ENCODE results near the gene PAIP2. TPM values are rescaled to one million over a fixed set of nuclear protein-coding genes. Genes with fewer than 3 reads are reported as not detected.
"Not testable (repeated sequence)": the region's sequence is repeated elsewhere in the genome, so short reads cannot be mapped to it uniquely, and the experiment has no call there.

Gene PAIP2
- total RNA-seq, 2 experiments from 2014 or later: 104 to 110 TPM

DNA sequence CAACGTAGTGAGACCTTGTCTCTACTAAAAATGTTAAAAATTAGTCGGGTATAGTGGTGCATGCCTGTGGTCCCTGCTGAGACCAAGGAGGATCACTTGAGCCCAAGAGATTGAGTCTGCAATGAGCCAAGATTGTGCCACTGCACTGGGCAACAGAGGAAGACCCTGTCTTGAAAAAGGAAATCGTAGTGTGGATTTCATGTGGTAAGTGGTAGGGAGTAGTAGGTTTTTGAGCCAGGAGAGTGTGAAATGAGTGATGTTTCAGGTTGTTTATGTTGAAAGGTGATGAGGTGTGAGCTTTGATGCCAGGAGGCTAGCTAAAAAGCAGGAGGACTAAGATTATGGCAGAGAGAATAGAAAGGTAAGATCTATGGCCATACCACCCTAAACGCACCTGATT is 42.2 kb upstream of the PAIP2 start:
- ChIA-PET CTCF (interaction anchor here (0.6 to 1.3 kb wide), 3 partner anchors 42 to 757 kb away, joined by 3 to 4 read pairs (median 3); partner anchors contain the start of genes ETF1 and PAIP2), POLR2A (interaction anchor here (1.2 to 2.1 kb wide), 2 partner anchors 11 to 23 kb away, joined by 6 read pairs; no protein-coding TSS in a partner anchor)
- H3K36me3 Mint-ChIP-seq: peaks cover 29% of the 10 kb centered on the region
- DNase-seq: no peak
- intact Hi-C loops (cut with micrococcal nuclease): no loop called here
- no peaks in the 10 kb centered on the region for H3K27me3 Mint-ChIP-seq
- peaks cover 85% of the 10 kb centered on the region for H3K4me1 Mint-ChIP-seq (ENCODE audit: low read depth)
- peak overlapping the region; percentile 28 for H3K4me3 Mint-ChIP-seq
- H3K27ac Mint-ChIP-seq: peak overlapping the region; percentile 80
- no peaks in the 10 kb centered on the region for H3K9me3 Mint-ChIP-seq

DNA sequence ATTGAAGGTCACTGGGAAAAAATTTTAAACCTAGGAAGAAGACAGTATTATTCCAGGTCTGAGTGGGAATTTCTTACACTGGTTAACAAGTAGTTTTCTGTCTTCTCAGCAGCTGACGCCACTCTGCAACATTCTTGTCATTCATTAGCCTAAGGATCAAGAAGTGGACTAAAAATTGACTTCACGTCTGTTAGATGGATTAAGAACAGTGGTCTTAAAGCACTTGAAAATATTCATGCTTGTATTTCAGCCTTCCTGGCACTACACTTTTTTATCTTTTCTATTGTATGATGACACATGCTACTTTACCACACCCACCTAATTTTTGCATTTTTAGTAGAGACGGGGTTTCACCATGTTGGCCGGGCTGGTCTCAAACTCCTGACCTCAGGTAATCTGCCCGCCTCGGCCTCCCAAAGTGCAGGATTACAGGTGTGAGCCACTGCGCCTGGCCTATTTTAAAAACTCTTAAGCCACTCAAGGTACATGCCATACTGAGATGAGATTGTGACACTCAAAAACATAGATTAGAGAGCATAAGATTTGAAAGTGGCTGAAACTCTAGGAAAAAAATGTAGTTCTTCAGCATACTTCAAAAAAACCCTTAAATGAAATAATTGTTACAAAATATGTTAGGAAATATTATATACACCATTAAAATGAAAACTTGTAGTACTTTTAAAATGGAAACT is 39.7 kb upstream of the PAIP2 start:
- H3K27me3 Mint-ChIP-seq: no peaks in the 10 kb centered on the region
- ChIA-PET POLR2A (interaction anchor here (9.6 kb wide), 1 partner anchor 6 kb away, joined by 88 read pairs; the partner anchor contains the start of gene MATR3), CTCF (no interaction called here)
- peaks cover 16% of the 10 kb centered on the region for H3K36me3 Mint-ChIP-seq
- intact Hi-C loops (cut with micrococcal nuclease): no loop called here
- no peaks in the 10 kb centered on the region for H3K9me3 Mint-ChIP-seq
- DNase-seq: no peak
- H3K27ac Mint-ChIP-seq: peak overlapping the region; percentile 84
- H3K4me1 Mint-ChIP-seq (ENCODE audit: low read depth): peaks cover 91% of the 10 kb centered on the region
- peak overlapping the region; percentile 36 for H3K4me3 Mint-ChIP-seq

DNA sequence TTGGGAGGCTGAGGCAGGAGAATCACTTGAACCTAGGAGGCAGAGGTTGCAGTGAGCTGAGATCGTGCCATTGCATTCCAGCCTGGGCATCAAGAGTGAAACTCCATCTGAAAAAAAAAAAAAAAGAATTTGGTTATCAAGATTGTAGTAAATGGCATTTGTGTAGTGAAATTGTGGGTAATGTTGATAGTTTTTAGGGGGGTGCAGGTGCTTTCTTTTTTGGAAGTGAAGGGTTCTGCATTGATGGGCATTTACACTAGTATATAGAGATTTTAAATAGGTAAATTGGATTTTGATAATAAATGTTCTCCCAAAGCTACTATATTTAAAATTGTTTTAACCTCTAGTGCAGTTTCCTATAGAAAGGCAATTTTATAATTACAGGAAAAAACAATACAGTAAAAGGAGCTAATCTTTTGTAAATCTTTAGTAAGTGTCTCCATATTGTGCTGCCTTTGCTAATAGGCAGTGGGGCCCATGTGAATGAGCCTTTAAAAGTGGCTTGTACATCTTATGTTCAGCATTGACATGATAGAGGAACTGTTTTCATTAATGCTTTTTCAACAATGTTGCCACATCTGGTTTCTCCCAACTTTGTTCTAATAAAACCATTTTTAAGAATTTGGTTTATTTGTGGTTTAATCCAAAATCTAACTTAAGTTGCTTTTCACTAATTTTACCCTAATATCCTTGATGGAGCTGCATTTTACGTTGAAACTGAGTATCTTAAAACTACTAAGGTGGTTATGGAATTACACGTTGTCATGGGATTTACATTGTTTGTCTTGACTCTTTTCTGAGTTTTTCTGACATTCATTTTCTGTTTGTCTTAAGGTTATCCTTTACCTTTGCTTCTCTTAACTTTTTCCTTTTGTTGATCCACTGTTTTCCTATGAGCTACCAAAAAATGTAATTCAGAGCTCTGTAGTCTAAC is 37.0 kb upstream of the PAIP2 start:
- peaks cover 87% of the 10 kb centered on the region for H3K4me1 Mint-ChIP-seq (ENCODE audit: low read depth)
- H3K4me3 Mint-ChIP-seq: no peak overlapping the region
- CTCF ChIA-PET: interaction anchor here (0.7 to 2.7 kb wide), 6 partner anchors 8 to 37 kb away, joined by 3 to 9 read pairs (median 4); partner anchors contain the start of genes MATR3 and PAIP2
- no peak for DNase-seq
- POLR2A ChIA-PET: interaction anchor here (0.7 to 9.6 kb wide), 6 partner anchors 9 to 113 kb away, joined by 3 to 88 read pairs (median 4); partner anchors contain the start of gene MATR3
- no peaks in the 10 kb centered on the region for H3K9me3 Mint-ChIP-seq
- peak overlapping the region; percentile 69 for H3K27ac Mint-ChIP-seq
- intact Hi-C loops (cut with micrococcal nuclease): no loop called here
- H3K36me3 Mint-ChIP-seq: peaks cover 13% of the 10 kb centered on the region
- no peaks in the 10 kb centered on the region for H3K27me3 Mint-ChIP-seq

DNA sequence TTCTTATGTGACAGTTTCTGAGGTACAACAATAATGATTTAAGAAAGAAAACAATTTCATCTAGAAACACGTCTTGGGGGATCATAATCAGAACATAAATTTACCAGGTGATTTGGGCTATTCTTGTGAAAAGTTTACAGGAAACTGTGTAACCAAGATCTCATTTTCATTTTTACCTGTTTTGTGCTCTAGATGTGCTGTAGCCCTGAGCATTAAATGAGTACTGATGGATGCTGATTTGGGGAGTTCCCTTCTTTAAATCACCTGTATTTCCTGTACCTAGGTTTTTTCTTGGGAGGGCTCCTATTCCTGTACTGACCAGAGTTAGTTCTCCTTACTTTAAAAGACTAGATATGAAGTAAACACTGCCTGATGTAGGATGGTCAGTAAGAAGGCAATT is 35.5 kb upstream of the PAIP2 start:
- ChIA-PET CTCF (interaction anchor here (0.9 to 1.6 kb wide), 2 partner anchors 12 to 36 kb away, joined by 4 read pairs; partner anchors contain the start of genes MATR3 and PAIP2), POLR2A (interaction anchor here (1.3 to 9.6 kb wide), 4 partner anchors 11 to 85 kb away, joined by 3 to 88 read pairs (median 3); partner anchors contain the start of genes MATR3 and MZB1)
- Mint-ChIP-seq H3K36me3 (peaks cover 17% of the 10 kb centered on the region), H3K27ac (peak overlapping the region; percentile 83), H3K4me3 (no peak overlapping the region), H3K4me1 (ENCODE audit: low read depth) (peaks cover 86% of the 10 kb centered on the region), H3K27me3 (no peaks in the 10 kb centered on the region), H3K9me3 (no peaks in the 10 kb centered on the region)
- intact Hi-C loops (cut with micrococcal nuclease): loop anchor here (1.0 kb wide), 1 partner anchor 13 kb away; the partner anchor contains the start of gene MATR3
- no peak for DNase-seq

DNA sequence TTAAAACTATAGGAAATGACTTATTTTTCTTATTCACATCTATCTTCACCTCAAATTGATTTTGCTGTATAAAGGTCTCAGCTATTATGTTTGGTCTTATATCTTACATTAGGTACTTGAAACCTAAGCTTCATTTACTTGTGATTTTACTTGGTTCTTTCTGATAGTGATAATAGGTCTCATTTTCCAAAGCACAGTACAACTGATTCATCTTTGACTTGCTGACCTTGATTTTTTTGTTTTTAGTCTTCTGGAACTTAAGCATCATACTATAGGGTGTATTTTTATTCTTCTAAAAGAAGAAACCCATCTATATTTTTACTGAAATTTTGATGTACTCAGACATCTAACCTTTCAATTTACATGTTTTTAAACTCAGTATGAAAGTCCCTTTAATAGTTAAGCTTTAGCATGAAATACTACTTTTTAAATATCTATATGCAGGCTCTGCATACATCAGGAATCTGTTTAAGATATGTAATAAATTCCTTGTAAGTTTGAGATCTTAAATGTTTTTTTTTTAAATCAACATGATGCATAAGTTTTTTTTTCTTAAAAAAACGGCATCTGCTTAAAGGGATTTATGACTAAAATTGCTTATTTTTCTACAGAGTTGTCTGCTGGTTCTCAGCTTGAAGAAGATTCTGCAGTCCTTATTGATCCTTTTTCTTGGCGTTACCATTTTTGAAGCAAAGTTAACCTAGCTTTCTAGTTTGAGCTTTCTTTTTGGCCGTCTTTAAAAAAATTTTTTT is 34.9 kb upstream of the PAIP2 start:
- H3K36me3 Mint-ChIP-seq: peaks cover 15% of the 10 kb centered on the region
- H3K27me3 Mint-ChIP-seq: no peaks in the 10 kb centered on the region
- CTCF ChIA-PET: interaction anchor here (0.7 to 1.6 kb wide), 3 partner anchors 13 to 159 kb away, joined by 3 to 4 read pairs (median 4); partner anchors contain the start of genes MATR3 and PAIP2
- H3K4me1 Mint-ChIP-seq (ENCODE audit: low read depth): peaks cover 84% of the 10 kb centered on the region
- H3K27ac Mint-ChIP-seq: peak overlapping the region; percentile 83
- no peak for DNase-seq
- H3K4me3 Mint-ChIP-seq: peak overlapping the region; percentile 17
- POLR2A ChIA-PET: interaction anchor here (0.6 to 9.6 kb wide), 6 partner anchors 11 to 1611 kb away, joined by 3 to 88 read pairs (median 3); partner anchors contain the start of genes MATR3 and MZB1
- intact Hi-C loops (cut with micrococcal nuclease): loop anchor here (1.0 kb wide), 1 partner anchor 14 kb away; the partner anchor contains the start of gene MATR3
- no peaks in the 10 kb centered on the region for H3K9me3 Mint-ChIP-seq

DNA sequence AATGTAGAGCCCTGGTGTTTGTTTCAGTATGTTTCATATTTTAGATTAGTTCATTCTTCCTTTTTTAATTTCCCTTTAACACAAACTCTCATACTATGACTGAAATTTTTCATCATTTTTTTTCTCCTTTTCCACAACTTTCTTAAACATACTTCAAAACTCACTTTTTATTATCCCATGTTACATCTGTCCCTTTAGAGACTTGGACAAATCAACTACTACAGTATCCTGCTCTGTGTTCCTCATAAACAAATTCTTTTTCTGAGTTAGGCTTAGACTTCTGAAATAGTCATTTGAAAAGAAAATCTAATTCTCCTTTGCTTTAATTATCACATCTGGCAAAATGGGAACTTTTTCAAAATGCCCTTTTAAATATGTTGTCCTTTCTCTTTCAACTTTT is 32.9 kb upstream of the PAIP2 start:
- DNase-seq: no peak
- Mint-ChIP-seq H3K27me3 (no peaks in the 10 kb centered on the region), H3K27ac (peak overlapping the region; percentile 74), H3K4me1 (ENCODE audit: low read depth) (peaks cover 76% of the 10 kb centered on the region), H3K4me3 (peak overlapping the region; percentile 7), H3K9me3 (no peaks in the 10 kb centered on the region), H3K36me3 (peaks cover 11% of the 10 kb centered on the region)
- CTCF ChIA-PET: interaction anchor here (1.3 to 1.8 kb wide), 3 partner anchors 11 to 33 kb away, joined by 3 to 5 read pairs (median 4); partner anchors contain the start of gene PAIP2
- POLR2A ChIA-PET: interaction anchor here (9.6 kb wide), 1 partner anchor 13 kb away, joined by 88 read pairs; the partner anchor contains the start of gene MATR3
- intact Hi-C loops (cut with micrococcal nuclease): no loop called here

DNA sequence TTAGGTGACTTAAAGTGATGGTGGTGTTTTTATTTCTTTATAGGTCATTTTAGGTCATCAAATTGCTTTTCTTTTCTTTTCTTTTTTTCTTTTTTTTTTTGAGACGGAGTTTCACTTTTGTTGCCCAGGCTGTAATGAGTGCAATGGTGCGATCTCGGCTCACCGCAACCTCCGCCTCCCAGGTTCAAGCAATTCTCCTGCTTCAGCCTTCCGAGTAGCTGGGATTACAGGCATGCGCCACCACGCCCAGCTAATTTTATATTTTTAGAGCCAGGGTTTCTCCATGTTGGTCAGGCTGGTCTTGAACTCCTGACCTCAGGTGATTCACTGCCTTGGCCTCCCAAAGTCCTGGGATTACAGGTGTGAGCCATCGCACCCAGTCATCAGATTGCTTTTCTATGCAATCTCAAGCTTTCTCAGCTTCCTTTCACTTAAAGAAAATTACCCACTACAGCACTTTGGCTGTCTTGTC is 30.9 kb upstream of the PAIP2 start:
- Mint-ChIP-seq H3K36me3 (peaks cover 23% of the 10 kb centered on the region), H3K27ac (peak overlapping the region; percentile 57), H3K4me1 (ENCODE audit: low read depth) (peaks cover 72% of the 10 kb centered on the region)
- H3K27me3 Mint-ChIP-seq; H3K4me3 Mint-ChIP-seq; intact Hi-C loops (cut with micrococcal nuclease); H3K9me3 Mint-ChIP-seq: not testable (repeated sequence)
- ChIA-PET POLR2A (interaction anchor here (1.4 to 9.6 kb wide), 3 partner anchors 11 to 31 kb away, joined by 3 to 88 read pairs (median 6); partner anchors contain the start of gene MATR3), CTCF (interaction anchor here (0.6 to 2.4 kb wide), 3 partner anchors 31 to 440 kb away, joined by 3 to 6 read pairs (median 3); partner anchors contain the start of gene PAIP2)
- DNase-seq: peak; percentile 57

DNA sequence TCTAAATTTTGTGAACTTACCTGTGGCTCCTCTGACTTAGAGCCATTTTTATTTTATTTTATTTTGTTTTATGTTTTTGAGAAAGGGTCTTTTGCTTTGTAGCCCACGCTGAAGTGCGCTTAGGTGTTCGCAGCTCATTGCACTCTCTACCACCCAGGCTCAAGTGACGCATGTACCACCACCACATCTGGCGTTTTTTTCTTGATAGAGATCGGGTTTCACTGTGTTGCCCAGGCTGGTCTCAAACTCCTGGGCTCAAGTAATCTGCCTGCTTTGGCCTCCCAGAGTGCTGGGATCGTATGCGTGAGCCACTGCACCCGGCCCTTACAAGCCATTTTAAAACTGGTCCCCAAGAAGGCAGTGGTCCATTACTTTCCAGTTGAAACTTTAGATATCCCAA is 29.6 kb upstream of the PAIP2 start:
- H3K4me3 Mint-ChIP-seq: no peak overlapping the region
- H3K9me3 Mint-ChIP-seq: no peaks in the 10 kb centered on the region
- no peak for DNase-seq
- POLR2A ChIA-PET: interaction anchor here (1.0 kb wide), 1 partner anchor 30 kb away, joined by 3 read pairs; the partner anchor contains the start of gene PAIP2
- peaks cover 30% of the 10 kb centered on the region for H3K36me3 Mint-ChIP-seq
- no peak overlapping the region for H3K27ac Mint-ChIP-seq
- intact Hi-C loops (cut with micrococcal nuclease): no loop called here
- H3K27me3 Mint-ChIP-seq: no peaks in the 10 kb centered on the region
- CTCF ChIA-PET: interaction anchor here (0.5 to 2.4 kb wide), 3 partner anchors 36 to 753 kb away, joined by 3 to 6 read pairs (median 3); no protein-coding TSS in a partner anchor
- peaks cover 62% of the 10 kb centered on the region for H3K4me1 Mint-ChIP-seq (ENCODE audit: low read depth)

DNA sequence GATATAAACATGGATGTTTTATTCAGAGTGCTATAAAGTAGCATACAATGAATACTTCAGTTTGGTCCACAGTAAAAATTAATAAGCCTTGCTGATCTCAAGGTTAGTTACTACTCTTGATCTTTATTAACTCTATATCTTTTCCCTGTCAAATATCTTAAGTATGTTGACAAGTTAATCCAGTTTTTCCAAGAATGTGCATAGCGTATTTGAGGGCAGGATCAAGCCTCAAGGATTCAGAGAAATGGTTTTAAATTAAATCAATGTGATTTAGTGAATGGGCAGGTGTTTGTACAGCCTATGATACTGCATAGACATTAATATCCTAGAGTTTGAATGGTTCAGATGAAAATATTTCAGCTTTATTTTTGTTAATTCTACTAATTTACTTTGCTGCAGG is 27.4 kb upstream of the PAIP2 start:
- ChIA-PET CTCF (interaction anchor here (1.3 kb wide), 1 partner anchor 18 kb away, joined by 3 read pairs; no protein-coding TSS in a partner anchor), POLR2A (interaction anchor here (1.4 kb wide), 1 partner anchor 10 kb away, joined by 3 read pairs; no protein-coding TSS in a partner anchor)
- no peaks in the 10 kb centered on the region for H3K27me3 Mint-ChIP-seq
- DNase-seq: no peak
- intact Hi-C loops (cut with micrococcal nuclease): no loop called here
- peaks cover 41% of the 10 kb centered on the region for H3K4me1 Mint-ChIP-seq (ENCODE audit: low read depth)
- no peak overlapping the region for H3K4me3 Mint-ChIP-seq
- no peaks in the 10 kb centered on the region for H3K9me3 Mint-ChIP-seq
- peak overlapping the region; percentile 5 for H3K27ac Mint-ChIP-seq
- peaks cover 38% of the 10 kb centered on the region for H3K36me3 Mint-ChIP-seq

DNA sequence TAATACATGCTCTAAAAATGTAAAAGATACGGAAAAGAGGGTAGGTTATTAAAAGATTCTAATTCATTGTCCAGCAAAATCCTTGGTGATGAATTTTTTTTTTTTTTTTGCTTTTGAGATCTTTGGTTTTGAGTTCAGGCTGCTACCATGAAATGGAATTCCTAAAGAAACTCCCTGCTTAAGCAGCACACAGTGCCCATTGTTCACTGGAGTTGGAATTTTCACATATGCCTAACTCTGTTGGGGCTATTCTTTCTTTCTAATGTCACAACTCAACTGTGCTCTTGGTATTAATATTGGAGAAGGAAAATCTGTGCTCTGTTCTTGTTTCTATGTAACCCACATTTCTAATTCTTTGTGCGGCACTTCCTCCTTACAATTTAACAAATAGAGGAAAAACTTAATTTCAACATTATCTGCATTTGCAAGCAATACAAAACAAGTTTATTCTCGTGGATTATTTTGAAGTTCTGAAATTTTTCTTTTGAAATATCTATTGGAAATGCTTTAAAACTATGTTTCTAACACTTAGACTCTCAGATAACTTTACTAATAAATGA is 26.5 kb upstream of the PAIP2 start:
- Mint-ChIP-seq H3K27ac (no peak overlapping the region), H3K36me3 (peaks cover 39% of the 10 kb centered on the region), H3K9me3 (no peaks in the 10 kb centered on the region), H3K27me3 (no peaks in the 10 kb centered on the region), H3K4me3 (no peak overlapping the region), H3K4me1 (ENCODE audit: low read depth) (peaks cover 36% of the 10 kb centered on the region)
- CTCF ChIA-PET: no interaction called here
- POLR2A ChIA-PET: no interaction called here
- intact Hi-C loops (cut with micrococcal nuclease): no loop called here
- no peak for DNase-seq
